RCC 7860 (cell line): ENCODE measurements around the gene RCOR1.
"Not testable (repeated sequence)": the region's sequence is repeated elsewhere in the genome, so short reads cannot be mapped to it uniquely, and the experiment has no call there.

ENCODE experiments used
- DNase-seq: peaks from one replicate; pipeline ENCODE4 v3.0.0-alpha.2; 2015; ENCODE audit warnings: low spot score
- FAIRE-seq: peaks from 2 replicates; lab custom pipeline; 2012; peaks lifted over from hg19 to GRCh38; lab: Jason Lieb, UNC

Gene RCOR1

GRCh38 chr14:102625564-102626296 is 33.3 kb downstream of the RCOR1 start:
- no peak for FAIRE-seq
- DNase-seq, result no peak

- DNase-seq, result no peak
- FAIRE-seq, result no peak
Observed at GRCh38 chr14:102626530-102626929, 34.1 kb downstream of the RCOR1 start.

- FAIRE-seq (no peak), DNase-seq (no peak)
Observed at GRCh38 chr14:102629011-102629444, 36.6 kb downstream of the RCOR1 start.

- FAIRE-seq (no peak), DNase-seq (no peak)
Observed at GRCh38 chr14:102629808-102630350, 37.4 kb downstream of the RCOR1 start.

- FAIRE-seq, result no peak
- DNase-seq, result no peak
Observed at GRCh38 chr14:102630405-102630804, 38.0 kb downstream of the RCOR1 start.

- DNase-seq (no peak), FAIRE-seq (no peak)
Observed at GRCh38 chr14:102630881-102631280, 38.4 kb downstream of the RCOR1 start.

GRCh38 chr14:102633906-102634595 is 41.6 kb downstream of the RCOR1 start:
- DNase-seq, result no peak
- FAIRE-seq, result no peak

- not testable (repeated sequence) for DNase-seq, FAIRE-seq
Observed at GRCh38 chr14:102639611-102640010, 47.2 kb downstream of the RCOR1 start.

- FAIRE-seq (no peak), DNase-seq (no peak)
Observed at GRCh38 chr14:102644523-102644922, 52.1 kb downstream of the RCOR1 start.

GRCh38 chr14:102645746-102646440 is 53.4 kb downstream of the RCOR1 start:
- DNase-seq, result no peak
- no peak for FAIRE-seq

GRCh38 chr14:102646615-102647014 is 54.2 kb downstream of the RCOR1 start:
- no peak for FAIRE-seq

GRCh38 chr14:102652194-102652593 is 59.7 kb downstream of the RCOR1 start:
- DNase-seq, result no peak

More at GRCh38 chr14:102646615-102647014, 54.2 kb downstream of the RCOR1 start:
- DNase-seq, result no peak

GRCh38 chr14:102654298-102654697 is 61.8 kb downstream of the RCOR1 start:
- DNase-seq (peak; percentile 6), FAIRE-seq (no peak)

More at GRCh38 chr14:102652194-102652593, 59.7 kb downstream of the RCOR1 start:
- FAIRE-seq, result no peak

GRCh38 chr14:102655137-102655536 is 62.7 kb downstream of the RCOR1 start:
- FAIRE-seq, result peak; percentile 21
- peak; percentile 8 for DNase-seq

- DNase-seq (peak; percentile 55), FAIRE-seq (no peak)
Observed at GRCh38 chr14:102659797-102660196, 67.3 kb downstream of the RCOR1 start.

- no peak for DNase-seq
- no peak for FAIRE-seq
Observed at GRCh38 chr14:102661614-102662013, 69.2 kb downstream of the RCOR1 start.

GRCh38 chr14:102662636-102663430 is 70.4 kb downstream of the RCOR1 start:
- DNase-seq, result no peak
- no peak for FAIRE-seq

GRCh38 chr14:102663440-102663839 is 71.0 kb downstream of the RCOR1 start:
- FAIRE-seq, result no peak
- DNase-seq, result no peak

- DNase-seq (no peak), FAIRE-seq (no peak)
Observed at GRCh38 chr14:102665621-102666020, 73.2 kb downstream of the RCOR1 start.

- FAIRE-seq, result no peak
- no peak for DNase-seq
Observed at GRCh38 chr14:102666635-102667034, 74.2 kb downstream of the RCOR1 start.
